H9 (cell line): ENCODE measurements around the gene MBTPS1. TPM values are rescaled to one million over a fixed set of nuclear protein-coding genes. Genes with fewer than 3 reads are reported as not detected.

Experiments
- DNase-seq: peaks from one replicate; pipeline ENCODE4 v3.0.0-alpha.2; 2017
- H2AFZ ChIP-seq: one replicate; pipeline ENCODE4 v1.6.1; 2013; ENCODE audit warnings: mild to moderate bottlenecking, low read length, control low read depth, moderate library complexity
- H2AK5ac ChIP-seq: 2 replicates; pipeline ENCODE4 v1.6.1; 2013; ENCODE audit warnings: low read length, control low read depth, mixed read lengths; ENCODE audit not compliant: insufficient read length
- H2BK120ac ChIP-seq: one replicate; pipeline ENCODE4 v1.6.1; 2013; ENCODE audit warnings: low read depth, mild to moderate bottlenecking, low read length, control low read depth, inconsistent platforms; ENCODE audit not compliant: poor library complexity, severe bottlenecking
- H2BK12ac ChIP-seq: 2 replicates; pipeline ENCODE4 v1.6.1; 2013; ENCODE audit warnings: low read length, control low read depth, mixed read lengths, low read depth; ENCODE audit not compliant: insufficient read length
- H2BK15ac ChIP-seq: 2 replicates; pipeline ENCODE4 v1.6.1; 2013; ENCODE audit warnings: low read depth, low read length, control low read depth
- H2BK20ac ChIP-seq: one replicate; pipeline ENCODE4 v1.6.1; 2013; ENCODE audit warnings: low read depth, mild to moderate bottlenecking, low read length, control low read depth, inconsistent platforms; ENCODE audit not compliant: poor library complexity, severe bottlenecking
- H2BK5ac ChIP-seq: 2 replicates; pipeline ENCODE4 v1.6.1; 2013; ENCODE audit warnings: low read length, control low read depth, mixed read lengths; ENCODE audit not compliant: insufficient read length
- H3K14ac ChIP-seq: 2 replicates; pipeline ENCODE4 v1.6.1; 2013; ENCODE audit warnings: low read length, control low read depth; ENCODE audit not compliant: insufficient read depth
- H3K18ac ChIP-seq: 2 replicates; pipeline ENCODE4 v1.6.1; 2013; ENCODE audit warnings: low read depth, mild to moderate bottlenecking, mixed read lengths, low read length, control low read depth; ENCODE audit not compliant: insufficient read length
- H3K23ac ChIP-seq: 2 replicates; pipeline ENCODE4 v1.6.1; 2013; ENCODE audit warnings: low read length, control low read depth, mixed read lengths, low read depth; ENCODE audit not compliant: insufficient read length
- H3K23me2 ChIP-seq: 2 replicates; pipeline ENCODE4 v1.6.1; 2013; ENCODE audit warnings: low read depth, mild to moderate bottlenecking, mixed read lengths, low read length, control low read depth; ENCODE audit not compliant: insufficient read length, poor library complexity, severe bottlenecking
- H3K27ac ChIP-seq: 2 replicates; pipeline ENCODE4 v1.5.1; 2013; ENCODE audit warnings: low read length, control low read depth, mixed read lengths, low read depth; ENCODE audit not compliant: insufficient read length
- H3K27me3 ChIP-seq: 2 replicates; pipeline ENCODE4 v1.6.1; 2013; ENCODE audit warnings: low read length, control low read depth, inconsistent platforms; ENCODE audit not compliant: insufficient read depth
- H3K4ac ChIP-seq: 2 replicates; pipeline ENCODE4 v1.6.1; 2013; ENCODE audit warnings: low read depth, mild to moderate bottlenecking, control low read depth, inconsistent platforms, low read length, moderate library complexity
- H3K4me1 ChIP-seq: 2 replicates; pipeline ENCODE4 v1.6.1; 2013; ENCODE audit warnings: low read length, control low read depth, inconsistent platforms; ENCODE audit not compliant: insufficient read depth
- H3K4me2 ChIP-seq: 2 replicates; pipeline ENCODE4 v1.6.1; 2013; ENCODE audit warnings: low read length, control low read depth, mixed read lengths; ENCODE audit not compliant: insufficient read length, insufficient read depth
- H3K56ac ChIP-seq: 2 replicates; pipeline ENCODE4 v1.6.1; 2013; ENCODE audit warnings: low read depth, mild to moderate bottlenecking, mixed read lengths, low read length, control low read depth; ENCODE audit not compliant: insufficient read length
- H3K79me1 ChIP-seq: 2 replicates; pipeline ENCODE4 v1.6.1; 2013; ENCODE audit warnings: low read depth, mild to moderate bottlenecking, moderate library complexity, low read length, control low read depth, inconsistent platforms; ENCODE audit not compliant: insufficient read depth, poor library complexity, severe bottlenecking
- H3K79me2 ChIP-seq: 2 replicates; pipeline ENCODE4 v1.6.1; 2013; ENCODE audit warnings: low read length, control low read depth, inconsistent platforms; ENCODE audit not compliant: insufficient read depth
- H3K9ac ChIP-seq: 2 replicates; pipeline ENCODE4 v1.6.1; 2013; ENCODE audit warnings: low read length, control low read depth, mixed read lengths; ENCODE audit not compliant: insufficient read length; ENCODE audit errors: extremely low read depth
- H3K9me3 ChIP-seq: one replicate; pipeline ENCODE4 v1.6.1; 2013; ENCODE audit warnings: low read depth, low read length, inconsistent platforms; ENCODE audit not compliant: control insufficient read depth
- H3T11ph ChIP-seq: one replicate; pipeline ENCODE4 v1.6.1; 2013; ENCODE audit warnings: mild to moderate bottlenecking, low read length, control low read depth, inconsistent platforms
- H4K20me1 ChIP-seq: one replicate; pipeline ENCODE4 v1.6.1; 2013; ENCODE audit not compliant: control insufficient read depth, insufficient read length, insufficient read depth
- H4K5ac ChIP-seq: 2 replicates; pipeline ENCODE4 v1.6.1; 2013; ENCODE audit warnings: low read depth, mild to moderate bottlenecking, mixed read lengths, low read length, control low read depth; ENCODE audit not compliant: insufficient read length
- H4K8ac ChIP-seq: replicated peaks from 2 replicates; pipeline ENCODE4 v1.6.1; 2013; ENCODE audit warnings: low read length, control low read depth, mixed read lengths, low read depth; ENCODE audit not compliant: insufficient read length
- H4K91ac ChIP-seq: 2 replicates; pipeline ENCODE4 v1.6.1; 2013; ENCODE audit warnings: low read depth, mild to moderate bottlenecking, moderate library complexity, mixed read lengths, low read length, control low read depth; ENCODE audit not compliant: insufficient read length
- H3K27ac Mint-ChIP-seq, 3 experiments: 2 replicates in 2 of 3; 3 replicates in 1 of 3; pipeline ENCODE4 v1.8.0; 2020 to 2021; ENCODE audit warnings: mixed read lengths in 3 of 3, mild to moderate bottlenecking in 1 of 3, moderate library complexity in 1 of 3
- H3K27me3 Mint-ChIP-seq: 2 replicates; pipeline ENCODE4 v1.8.0; 2021; ENCODE audit warnings: low read depth, mild to moderate bottlenecking, moderate library complexity, mixed read lengths
- H3K36me3 Mint-ChIP-seq, 3 experiments: 2 replicates in 2 of 3; 3 replicates in 1 of 3; pipeline ENCODE4 v1.8.0; 2020 to 2021; ENCODE audit warnings: low read depth in 3 of 3, mixed read lengths in 3 of 3; ENCODE audit not compliant: insufficient read depth in 1 of 3
- H3K4me1 Mint-ChIP-seq, 2 experiments: 2 replicates each; pipeline ENCODE4 v1.8.0; 2020; ENCODE audit warnings: mixed read lengths in 2 of 2
- H3K4me3 Mint-ChIP-seq, 2 experiments: 2 replicates in 1 of 2; 3 replicates in 1 of 2; pipeline ENCODE4 v1.8.0; 2020 to 2021; ENCODE audit warnings: mild to moderate bottlenecking in 2 of 2, mixed read lengths in 2 of 2, moderate library complexity in 1 of 2
- H3K9me3 Mint-ChIP-seq, 2 experiments: 2 replicates in 1 of 2; 3 replicates in 1 of 2; pipeline ENCODE4 v1.8.0; 2020; ENCODE audit warnings: mild to moderate bottlenecking in 2 of 2, mixed read lengths in 2 of 2, moderate library complexity in 1 of 2
- CTCF ChIP-seq: fragments of 200-600 bp; sonication (generic); conservative IDR thresholded peaks from 3 replicates; pipeline ENCODE4 v1.8.0; 2021; ENCODE audit warnings: antibody characterized with exemption, mild to moderate bottlenecking
- WGBS: extraction: QIAGEN DNeasy Blood & Tissue Kit; methylation state at CpG from one replicate; pipeline ENCODE4 v1.1.7; 2013; ENCODE audit warnings: missing lambda C conversion rate, low lambda C conversion rate, mixed read lengths; ENCODE audit not compliant: insufficient read length; ENCODE audit errors: extremely low coverage; 5-methylcytosine and 5-hydroxymethylcytosine counted together
- total RNA-seq: library from RNA; stranded (reverse); gene quantifications from 2 replicates; pipeline ENCODE4 v1.2.1, GENCODE V29; 2021

MBTPS1 gene
- total RNA-seq, 1 experiment from 2014 or later = 48.7 TPM

DNA sequence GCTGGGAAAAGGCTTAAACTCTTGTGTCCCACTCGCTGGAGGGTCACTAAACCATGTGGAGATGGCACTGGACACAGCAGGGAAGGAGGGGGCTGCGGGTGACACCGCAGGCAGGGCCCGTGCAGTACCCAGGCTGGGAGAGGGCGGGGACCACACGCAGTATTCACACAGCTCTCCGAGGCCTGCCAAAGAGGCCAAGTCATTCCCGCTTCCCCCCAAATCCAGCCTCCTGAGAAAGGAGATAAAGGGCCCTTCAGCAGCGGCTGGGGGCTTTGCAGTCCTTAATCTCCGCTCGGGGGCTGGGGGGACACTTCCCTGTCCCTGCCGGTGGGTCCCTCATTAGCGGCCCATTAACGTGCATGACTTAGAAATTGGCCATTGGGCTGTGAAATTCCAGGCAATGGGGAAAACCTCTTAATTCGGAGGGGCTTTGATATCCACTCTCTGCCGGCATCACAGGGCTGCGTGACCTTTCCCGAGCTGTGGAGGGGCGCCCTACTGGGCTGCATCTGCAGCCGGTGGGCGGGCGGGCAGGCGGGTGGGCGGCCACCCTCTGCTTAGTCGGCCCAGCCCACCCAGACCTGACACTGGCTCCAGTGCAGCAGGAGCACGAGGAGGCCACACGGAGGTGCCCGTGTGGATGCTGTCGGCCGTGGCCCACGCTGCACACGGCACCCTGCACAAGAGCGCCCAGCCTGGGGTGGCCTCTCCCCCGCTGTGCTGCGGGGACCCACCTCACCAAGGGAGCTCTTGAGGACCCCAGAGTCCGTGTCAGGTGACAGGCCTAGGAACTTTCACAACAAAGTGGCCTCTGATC lies 71.5 kb downstream of the MBTPS1 start:
- Mint-ChIP-seq H3K27ac (peak overlapping the region in 1 of 3 experiments; percentile 21; a peak in 1 of 7 replicates), H3K4me3 (no peak overlapping the region), H3K27me3 (peaks cover 13% of the 10 kb centered on the region), H3K9me3 (no peaks in the 10 kb centered on the region), H3K36me3 (peaks cover 0 to 2% (median 0%) of the 10 kb centered on the region in 3 experiments; a peak in 2 of 7 replicates), H3K4me1 (peaks cover 27 to 45% of the 10 kb centered on the region in 2 experiments)
- Histone ChIP-seq H4K91ac (no peak overlapping the region), H3K27me3 (no peaks in the 10 kb centered on the region), H3K23ac (no peak overlapping the region), H2BK12ac (no peak overlapping the region), H3K9ac (no peak overlapping the region), H2BK20ac (no peak overlapping the region), H2BK120ac (no peak overlapping the region), H3K9me3 (no peaks in the 10 kb centered on the region), H2BK15ac (no peak overlapping the region), H4K5ac (no peak overlapping the region), H3K23me2 (no peaks in the 10 kb centered on the region), H3K56ac (no peak overlapping the region), H3K18ac (no peak overlapping the region), H3K4ac (no peak overlapping the region), H2AFZ (no peak overlapping the region), H3K4me2 (no peak overlapping the region), H3K4me1 (no peaks in the 10 kb centered on the region; the same call in 1 of the 2 replicates), H2AK5ac (no peak overlapping the region), H3K79me1 (no peaks in the 10 kb centered on the region), H3K14ac (no peak overlapping the region; the same call in 1 of the 2 replicates), H3T11ph (no peak overlapping the region), H3K79me2 (no peaks in the 10 kb centered on the region), H2BK5ac (no peak overlapping the region), H4K8ac (no peak overlapping the region), H3K27ac (no peak overlapping the region), H4K20me1 (no peaks in the 10 kb centered on the region)
- no peak for DNase-seq
- WGBS = no CpG with 5 or more reads among the region's 36 CpGs
- TF ChIP-seq CTCF = no peak
